ENCODE results near the gene TCP11L2.

Gene TCP11L2

GRCh38 chr12:106303202-106303820 lies 778 bp downstream of the TCP11L2 start:
- peak overlapping the region; percentile 93 for H3K4me3 ChIP-seq (ENCODE audit: control insufficient read depth, low read depth, low read length)
- DNase-seq (ENCODE audit: low read depth) = peak; percentile 58
- TF ChIP-seq, protein P1, sequence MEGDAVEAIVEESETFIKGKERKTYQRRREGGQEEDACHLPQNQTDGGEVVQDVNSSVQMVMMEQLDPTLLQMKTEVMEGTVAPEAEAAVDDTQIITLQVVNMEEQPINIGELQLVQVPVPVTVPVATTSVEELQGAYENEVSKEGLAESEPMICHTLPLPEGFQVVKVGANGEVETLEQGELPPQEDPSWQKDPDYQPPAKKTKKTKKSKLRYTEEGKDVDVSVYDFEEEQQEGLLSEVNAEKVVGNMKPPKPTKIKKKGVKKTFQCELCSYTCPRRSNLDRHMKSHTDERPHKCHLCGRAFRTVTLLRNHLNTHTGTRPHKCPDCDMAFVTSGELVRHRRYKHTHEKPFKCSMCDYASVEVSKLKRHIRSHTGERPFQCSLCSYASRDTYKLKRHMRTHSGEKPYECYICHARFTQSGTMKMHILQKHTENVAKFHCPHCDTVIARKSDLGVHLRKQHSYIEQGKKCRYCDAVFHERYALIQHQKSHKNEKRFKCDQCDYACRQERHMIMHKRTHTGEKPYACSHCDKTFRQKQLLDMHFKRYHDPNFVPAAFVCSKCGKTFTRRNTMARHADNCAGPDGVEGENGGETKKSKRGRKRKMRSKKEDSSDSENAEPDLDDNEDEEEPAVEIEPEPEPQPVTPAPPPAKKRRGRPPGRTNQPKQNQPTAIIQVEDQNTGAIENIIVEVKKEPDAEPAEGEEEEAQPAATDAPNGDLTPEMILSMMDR (conservative IDR thresholded peaks at IDR 0.05; ENCODE audit: control insufficient read depth, insufficient read depth, low read depth, low read length) = peak; percentile 6

- peak overlapping the region; percentile 93 for H3K4me3 ChIP-seq (ENCODE audit: control insufficient read depth, low read depth, low read length)
- TF ChIP-seq, protein P1 (conservative IDR thresholded peaks at IDR 0.05; ENCODE audit: control insufficient read depth, insufficient read depth, low read depth, low read length) = no peak
- DNase-seq (ENCODE audit: low read depth) = peak; percentile 24
Observed at GRCh38 chr12:106304001-106304421, 1.5 kb downstream of the TCP11L2 start.

DNA sequence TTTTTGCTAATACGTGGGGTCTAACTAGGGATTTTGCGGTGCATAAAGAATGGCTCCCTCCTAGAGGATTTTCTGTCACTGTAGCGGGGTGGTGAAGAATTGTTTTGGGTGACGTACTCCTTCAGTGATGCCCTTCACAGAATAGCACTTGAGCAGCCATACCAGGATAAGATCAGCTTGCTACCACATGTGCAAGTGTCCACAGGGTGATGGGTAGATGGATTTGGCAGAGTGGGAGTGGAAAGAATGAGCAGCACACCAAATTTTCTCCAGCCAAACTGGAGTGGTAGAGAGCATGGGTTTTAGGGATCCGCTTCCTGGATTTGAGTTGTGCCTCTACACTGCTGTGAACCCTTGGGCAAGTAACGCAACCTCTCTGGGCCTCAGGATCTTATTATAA lies 2.3 kb downstream of the TCP11L2 start:
- no peak for DNase-seq (ENCODE audit: low read depth)
- H3K4me3 ChIP-seq (ENCODE audit: control insufficient read depth, low read depth, low read length) = no peak overlapping the region
- TF ChIP-seq, protein P1 (conservative IDR thresholded peaks at IDR 0.05; ENCODE audit: control insufficient read depth, insufficient read depth, low read depth, low read length) = no peak

DNA sequence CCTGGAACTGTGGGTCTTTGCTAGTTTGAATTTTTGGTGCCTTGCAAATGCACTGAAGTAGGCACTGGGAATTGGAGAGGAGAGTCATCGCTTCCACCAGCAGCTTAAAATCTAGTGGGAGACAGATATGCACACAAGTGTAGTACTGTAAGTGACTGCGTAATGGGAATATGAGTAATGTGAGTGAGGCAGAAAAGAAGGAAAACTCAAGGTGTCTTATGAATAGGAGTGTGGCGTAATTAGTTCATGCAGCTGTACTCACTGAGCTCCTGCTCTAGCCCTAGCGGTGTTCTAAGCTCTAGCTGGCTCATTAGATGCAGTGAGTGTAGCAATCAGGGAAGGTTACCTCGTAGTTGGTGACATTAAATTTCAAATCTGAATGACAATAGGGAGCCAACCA lies 2.8 kb downstream of the TCP11L2 start:
- no peak overlapping the region for H3K4me3 ChIP-seq (ENCODE audit: control insufficient read depth, low read depth, low read length)
- DNase-seq (ENCODE audit: low read depth) = no peak
- TF ChIP-seq, protein P1 (conservative IDR thresholded peaks at IDR 0.05; ENCODE audit: control insufficient read depth, insufficient read depth, low read depth, low read length) = no peak

GRCh38 chr12:106307181-106307580 lies 4.6 kb downstream of the TCP11L2 start:
- no peak for DNase-seq (ENCODE audit: low read depth)
- H3K4me3 ChIP-seq (ENCODE audit: control insufficient read depth, low read depth, low read length) = no peak overlapping the region
- TF ChIP-seq, protein P1 (conservative IDR thresholded peaks at IDR 0.05; ENCODE audit: control insufficient read depth, insufficient read depth, low read depth, low read length) = no peak

GRCh38 chr12:106308121-106308520 lies 5.6 kb downstream of the TCP11L2 start:
- TF ChIP-seq, protein P1 (conservative IDR thresholded peaks at IDR 0.05; ENCODE audit: control insufficient read depth, insufficient read depth, low read depth, low read length) = no peak
- no peak for DNase-seq (ENCODE audit: low read depth)
- no peak overlapping the region for H3K4me3 ChIP-seq (ENCODE audit: control insufficient read depth, low read depth, low read length)

DNA sequence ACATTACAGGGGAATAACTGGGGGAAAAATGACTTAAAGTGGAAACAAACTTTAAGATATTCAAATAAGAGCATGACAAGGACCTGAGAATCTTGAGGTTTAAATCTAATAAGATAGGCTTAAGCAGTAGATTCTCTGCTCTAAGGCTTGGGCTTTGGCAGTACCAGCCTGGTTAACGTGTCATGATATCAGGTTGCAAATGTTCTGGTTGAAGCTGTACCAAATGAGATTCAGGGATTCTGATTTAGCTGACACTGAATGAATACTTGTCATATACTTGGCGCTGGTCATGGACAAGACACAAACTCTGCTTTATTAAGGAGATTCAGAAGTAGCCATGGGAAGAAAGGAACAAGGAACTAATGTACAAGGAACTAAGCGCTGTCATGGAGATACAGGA lies 6.1 kb downstream of the TCP11L2 start:
- TF ChIP-seq, protein P1 (conservative IDR thresholded peaks at IDR 0.05; ENCODE audit: control insufficient read depth, insufficient read depth, low read depth, low read length) = no peak
- DNase-seq (ENCODE audit: low read depth) = no peak
- H3K4me3 ChIP-seq (ENCODE audit: control insufficient read depth, low read depth, low read length) = no peak overlapping the region
